Measurements from ENCODE around the gene WDFY1.

WDFY1 gene, protein sequence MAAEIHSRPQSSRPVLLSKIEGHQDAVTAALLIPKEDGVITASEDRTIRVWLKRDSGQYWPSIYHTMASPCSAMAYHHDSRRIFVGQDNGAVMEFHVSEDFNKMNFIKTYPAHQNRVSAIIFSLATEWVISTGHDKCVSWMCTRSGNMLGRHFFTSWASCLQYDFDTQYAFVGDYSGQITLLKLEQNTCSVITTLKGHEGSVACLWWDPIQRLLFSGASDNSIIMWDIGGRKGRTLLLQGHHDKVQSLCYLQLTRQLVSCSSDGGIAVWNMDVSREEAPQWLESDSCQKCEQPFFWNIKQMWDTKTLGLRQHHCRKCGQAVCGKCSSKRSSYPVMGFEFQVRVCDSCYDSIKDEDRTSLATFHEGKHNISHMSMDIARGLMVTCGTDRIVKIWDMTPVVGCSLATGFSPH

DNA sequence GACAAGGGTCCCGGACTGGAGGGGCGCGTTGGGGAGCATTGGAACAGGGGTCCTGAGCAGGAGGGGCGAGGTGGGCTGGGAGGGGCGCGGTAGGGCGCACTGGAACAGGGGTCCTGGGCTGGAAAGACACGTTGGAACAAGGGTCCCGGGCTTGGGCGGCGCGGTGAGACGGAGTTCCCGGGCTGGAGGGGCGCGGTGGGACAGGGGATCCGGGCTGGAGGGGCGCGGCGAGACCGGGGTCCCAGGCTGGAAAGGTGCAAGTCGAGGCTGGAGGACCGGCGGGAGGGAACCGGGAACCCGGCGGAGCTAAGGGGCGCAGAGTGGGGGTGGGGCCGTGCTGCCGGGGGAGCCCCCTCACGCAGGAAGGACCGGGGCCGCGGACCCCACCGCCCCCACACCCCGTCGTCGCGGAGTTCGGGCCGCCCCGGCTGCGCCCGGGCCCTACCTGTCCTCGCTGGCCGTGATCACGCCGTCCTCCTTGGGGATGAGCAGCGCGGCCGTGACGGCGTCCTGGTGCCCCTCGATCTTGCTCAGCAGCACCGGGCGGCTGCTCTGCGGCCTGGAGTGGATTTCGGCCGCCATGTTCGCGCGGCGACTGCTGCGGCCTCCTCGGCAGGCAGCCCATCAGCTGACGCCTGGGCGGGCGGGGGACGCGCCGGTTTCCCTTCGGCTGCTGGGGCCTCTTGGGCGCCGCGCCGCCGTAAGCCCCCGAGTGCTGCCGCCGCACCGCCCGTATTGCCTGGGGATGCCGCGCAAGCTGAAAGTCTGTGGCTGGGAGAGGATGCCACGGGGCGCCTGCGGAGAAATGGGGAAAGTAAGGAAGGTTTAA, at the start of gene WDFY1:
Gene WDFY1 (minus strand): TSS at position 633 of the 829 bp plus-strand sequence. CDS start 51 bp downstream, at position 582.
- peak; percentile 84 for DNase-seq

DNA sequence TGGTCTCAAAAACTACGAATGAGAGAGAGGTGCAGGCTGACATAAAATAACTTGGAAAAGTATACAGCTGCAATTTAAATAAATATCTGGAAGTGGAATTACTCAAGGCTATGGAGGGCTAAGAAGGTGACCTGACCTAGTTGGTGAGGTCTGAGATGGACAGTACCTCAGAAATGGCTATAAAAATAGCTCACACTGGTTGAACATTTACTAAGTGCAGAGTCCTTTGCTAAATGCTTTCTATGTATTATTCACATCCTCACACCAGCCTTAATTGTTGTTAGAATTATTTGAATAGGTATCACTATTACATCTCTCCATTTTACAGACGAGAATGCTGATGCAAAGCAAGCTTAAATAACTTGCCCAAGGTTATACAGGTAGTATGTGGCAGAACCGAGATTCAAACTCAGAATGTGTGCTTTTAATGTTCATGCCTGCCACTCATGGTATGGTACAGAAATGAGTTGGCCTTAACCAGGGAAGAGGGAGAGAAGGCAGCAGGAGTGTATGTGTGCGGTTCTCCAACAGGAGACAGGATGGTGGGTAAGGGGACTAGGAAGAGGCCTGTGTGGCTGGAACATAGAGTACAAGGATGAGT, 49.5 kb upstream of the WDFY1 start:
- DNase-seq, result no peak

DNA sequence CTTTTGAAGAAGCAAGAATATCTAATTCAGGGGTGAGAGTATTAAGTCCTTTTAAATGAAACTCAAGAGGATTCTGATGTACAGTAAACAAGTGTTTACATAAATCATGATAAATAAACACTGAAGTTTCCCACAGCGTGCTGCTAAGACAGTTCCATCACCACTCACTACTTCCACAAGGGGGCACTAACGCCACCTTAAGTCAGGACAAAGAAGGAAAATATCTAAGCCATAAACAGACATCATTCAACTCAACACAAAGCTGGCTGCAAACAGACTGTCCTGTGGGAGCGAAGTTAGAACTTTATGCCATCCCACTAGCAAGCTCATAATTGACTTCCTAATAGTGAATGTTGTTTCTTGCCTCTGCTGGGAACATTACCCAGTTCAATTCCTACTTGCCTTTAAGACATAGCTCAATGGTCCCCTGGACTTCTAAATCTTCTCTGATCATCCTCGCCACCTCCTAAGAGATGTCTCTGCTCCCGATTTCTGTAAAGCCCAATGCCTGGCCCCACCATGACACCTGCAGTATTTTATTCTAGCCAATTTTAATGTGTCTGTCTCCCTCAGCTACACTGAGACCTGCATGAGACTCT, 48.6 kb upstream of the WDFY1 start:
- DNase-seq, result peak; percentile 35

DNA sequence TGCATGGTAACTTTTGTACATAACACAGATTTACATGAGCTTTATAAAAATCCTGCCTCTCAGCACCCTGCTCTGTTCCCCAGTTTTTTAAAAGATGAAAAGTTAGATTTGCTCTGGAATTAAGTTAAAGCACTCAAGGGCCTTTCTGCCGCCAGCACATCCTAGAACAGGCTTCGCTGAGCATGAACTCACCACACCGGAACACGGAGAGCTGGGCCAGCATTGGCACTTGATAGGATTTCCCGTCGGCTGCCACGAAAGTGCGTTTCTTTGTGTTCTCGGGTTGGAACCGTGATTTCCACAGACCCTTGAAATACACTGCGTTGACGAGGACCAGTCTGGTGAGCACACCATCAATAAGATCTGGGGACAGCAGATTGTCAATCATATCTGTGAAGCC, 46.5 kb upstream of the WDFY1 start:
- DNase-seq, result no peak

DNA sequence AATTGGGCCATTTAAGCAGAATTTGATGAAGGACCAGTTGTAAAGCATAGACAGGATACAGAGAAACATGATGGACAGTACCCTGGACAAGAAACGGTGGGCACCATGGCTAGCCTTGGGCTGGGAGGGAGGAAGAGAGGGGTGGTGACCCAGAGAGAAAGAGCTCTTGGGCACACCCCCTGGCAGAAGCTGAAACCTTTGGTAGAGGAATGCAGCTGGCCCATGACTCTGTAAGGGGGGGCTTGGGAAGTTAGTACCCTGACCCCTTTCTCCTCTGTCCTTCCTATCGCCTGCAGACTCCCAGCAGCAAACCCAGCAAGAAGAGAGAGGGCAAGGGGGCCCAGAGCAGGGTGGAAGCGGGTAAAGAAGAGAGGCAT, 44.7 kb upstream of the WDFY1 start:
- no peak for DNase-seq

DNA sequence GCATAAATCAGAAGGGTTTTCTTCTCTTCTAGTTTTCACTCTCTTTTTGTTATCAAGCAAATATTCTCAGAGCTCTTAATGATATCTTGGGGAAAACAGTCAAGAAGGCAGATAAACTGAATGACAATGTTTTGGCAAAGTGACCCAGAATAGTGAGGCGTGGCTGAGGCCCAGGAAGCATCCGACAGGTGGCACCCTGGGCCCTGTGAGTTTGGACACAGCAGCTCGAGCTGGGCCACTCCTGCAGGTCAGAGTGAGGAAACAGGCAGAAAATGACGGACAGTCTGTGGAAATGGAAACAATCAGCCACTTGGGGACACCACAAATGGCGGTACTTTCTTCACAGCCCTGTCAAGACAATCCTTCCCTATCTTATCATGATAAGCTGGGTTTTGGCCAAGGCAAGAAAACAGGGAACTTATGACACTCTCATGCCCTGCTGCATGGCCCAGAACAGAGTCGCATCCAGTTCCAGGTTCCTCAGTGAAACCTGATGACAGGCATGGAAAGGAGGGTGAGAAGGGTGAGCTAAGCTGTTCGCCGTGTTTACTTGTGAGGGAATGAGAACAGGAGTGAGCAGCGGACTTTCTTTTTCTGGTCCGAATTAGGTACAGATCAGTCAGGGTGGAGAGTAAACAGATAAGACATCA, 44.2 kb upstream of the WDFY1 start:
- DNase-seq, result no peak

DNA sequence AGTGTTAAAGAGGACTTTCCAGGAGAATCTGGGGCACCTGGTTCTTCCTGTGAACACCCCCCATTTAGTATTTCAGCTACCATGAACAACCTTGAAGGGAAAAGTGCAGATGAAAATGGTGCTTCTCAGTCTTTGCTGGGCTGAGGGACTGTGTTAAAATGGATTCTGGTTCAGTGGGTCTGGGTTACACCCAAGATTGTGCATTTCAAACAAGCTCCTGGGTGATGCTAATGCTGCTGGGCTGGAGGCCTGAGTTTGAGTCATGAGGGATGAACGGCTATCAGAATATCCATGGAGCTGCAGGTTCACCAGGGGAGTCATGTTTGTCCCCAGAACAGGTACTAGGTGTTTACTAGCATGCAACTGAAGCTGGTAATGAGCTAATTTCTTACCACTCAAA, 36.1 kb upstream of the WDFY1 start:
- no peak for DNase-seq

DNA sequence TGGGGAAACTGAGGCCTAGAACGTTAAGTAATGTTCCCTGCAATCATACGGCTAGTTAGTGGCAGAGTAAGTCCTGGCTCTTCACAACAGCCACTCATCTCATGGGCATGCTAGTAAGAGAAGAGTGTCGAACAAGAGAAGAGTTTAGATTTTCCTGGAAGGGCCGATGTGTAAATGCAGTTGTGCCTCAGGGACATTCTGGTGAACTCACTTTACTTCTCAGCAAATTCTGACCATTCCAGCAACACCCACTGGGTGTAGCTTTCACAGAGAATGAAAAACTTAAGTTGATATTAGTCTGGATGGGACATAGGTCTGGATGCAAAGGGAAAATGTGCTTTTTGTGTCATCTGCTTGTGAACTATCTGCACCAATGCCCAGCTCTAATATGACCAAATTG, 35.7 kb upstream of the WDFY1 start:
- no peak for DNase-seq

DNA sequence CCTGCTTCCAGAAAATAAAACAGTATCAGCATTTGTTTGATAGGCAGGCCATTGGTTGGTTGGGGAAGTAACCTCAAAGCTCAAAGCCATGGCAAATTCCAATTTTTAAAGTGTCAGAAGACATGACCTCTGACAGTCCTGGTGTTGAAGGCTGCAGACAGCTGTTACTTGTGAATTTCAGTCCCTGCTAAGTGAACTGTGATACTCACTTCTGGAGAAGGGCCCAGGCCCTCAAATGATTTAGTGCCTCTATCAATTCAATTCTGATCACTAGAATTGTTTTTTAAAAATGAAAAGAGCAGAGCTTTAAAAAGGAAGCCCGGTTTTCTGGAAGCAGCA, 35.2 kb upstream of the WDFY1 start:
- DNase-seq, result no peak

DNA sequence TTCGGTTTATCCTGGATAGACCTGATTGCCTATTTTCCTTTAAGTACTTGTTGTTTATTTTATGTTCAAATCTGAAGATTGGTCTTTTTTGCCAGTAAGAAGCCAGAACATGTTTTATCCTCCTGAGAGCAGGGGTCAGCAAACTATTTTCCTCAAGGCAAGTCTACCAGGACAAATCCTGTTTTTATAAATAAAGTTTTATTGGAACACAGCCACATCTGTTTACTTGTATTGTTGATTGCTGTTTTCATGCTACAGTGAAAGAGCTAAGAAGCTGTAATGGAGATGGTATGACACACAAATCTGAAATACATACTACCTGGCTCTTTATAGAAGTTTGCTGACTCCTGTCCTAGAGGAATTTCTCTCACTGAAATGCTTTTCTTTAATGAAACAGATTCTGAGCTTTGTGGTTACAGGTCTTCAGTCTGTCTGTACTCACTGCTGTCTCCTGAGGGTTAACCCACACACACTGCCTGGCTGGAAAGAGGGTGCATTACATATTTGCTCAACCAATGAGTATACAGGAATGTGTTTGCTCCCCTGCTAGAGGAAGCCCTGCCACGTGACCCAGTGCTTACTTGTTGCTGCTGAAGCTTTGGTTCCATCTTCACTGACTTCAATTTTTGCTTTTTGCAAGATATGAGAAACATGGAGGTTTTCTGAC, 34.7 kb upstream of the WDFY1 start:
- no peak for DNase-seq

DNA sequence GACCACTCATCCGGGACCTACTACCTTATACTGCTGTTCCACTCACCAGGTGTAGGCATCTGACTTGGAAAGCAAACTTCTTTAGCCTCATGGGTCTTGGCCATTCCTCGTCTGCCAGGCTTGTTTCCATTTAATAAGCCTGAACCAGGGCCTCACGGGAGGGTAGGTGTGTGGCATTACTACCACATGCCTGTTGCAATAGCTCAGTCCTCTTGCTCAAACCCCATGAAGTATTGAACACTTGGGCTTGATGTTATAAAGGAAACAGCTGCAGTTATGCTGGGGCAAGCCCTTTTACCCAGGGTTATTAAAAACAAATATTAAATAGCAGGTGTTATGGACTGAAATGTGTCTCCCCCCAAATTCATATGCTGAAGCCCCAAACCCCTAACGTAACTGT, 33.3 kb upstream of the WDFY1 start:
- no peak for DNase-seq

DNA sequence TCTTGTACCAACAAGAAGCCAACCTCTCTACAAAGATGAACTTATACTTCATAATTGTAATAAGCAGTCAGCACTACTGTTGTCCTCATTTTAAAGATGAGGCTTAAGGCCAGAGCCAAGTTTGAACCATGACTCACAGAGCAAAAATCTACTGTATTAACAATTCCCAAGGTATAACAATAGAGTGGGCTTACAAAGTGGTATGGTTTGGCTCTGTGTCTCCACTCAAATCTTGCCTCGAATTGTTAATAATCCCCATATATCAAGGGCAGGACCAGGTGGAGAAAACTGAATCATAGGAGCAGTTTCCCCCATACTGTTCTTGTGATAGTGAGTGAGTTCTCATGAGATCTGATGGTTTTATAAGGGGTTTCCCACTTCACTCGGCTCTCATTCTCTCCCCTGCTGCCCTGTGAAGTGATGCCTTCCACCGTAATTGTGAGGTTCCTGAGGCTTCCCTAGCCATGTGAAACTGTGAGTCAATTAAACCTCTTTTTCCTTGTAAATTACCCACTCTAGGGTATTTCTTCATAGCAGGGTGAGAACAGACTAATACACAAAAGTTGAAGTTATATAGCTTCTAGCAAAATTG, 31.6 kb upstream of the WDFY1 start:
- DNase-seq, result no peak

DNA sequence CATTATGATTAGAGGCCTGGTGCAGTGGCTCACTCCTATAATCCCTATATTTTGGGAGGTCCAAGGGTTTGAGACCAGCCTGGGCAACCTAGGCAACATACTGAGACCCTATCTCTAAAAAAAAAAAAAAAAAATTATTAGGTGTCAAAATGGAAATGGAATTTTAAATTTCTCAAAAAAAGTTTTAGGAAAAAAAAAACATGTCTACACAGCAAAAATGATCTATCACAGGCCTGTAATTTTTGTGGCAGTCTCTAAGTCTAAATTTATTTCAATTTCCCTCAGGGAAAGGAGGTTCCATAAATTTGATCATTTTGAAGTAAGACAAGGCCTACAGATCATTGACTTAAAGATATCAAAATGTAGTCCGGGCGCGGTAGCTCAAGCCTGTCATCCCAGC, 28.5 kb upstream of the WDFY1 start:
- no peak for DNase-seq

DNA sequence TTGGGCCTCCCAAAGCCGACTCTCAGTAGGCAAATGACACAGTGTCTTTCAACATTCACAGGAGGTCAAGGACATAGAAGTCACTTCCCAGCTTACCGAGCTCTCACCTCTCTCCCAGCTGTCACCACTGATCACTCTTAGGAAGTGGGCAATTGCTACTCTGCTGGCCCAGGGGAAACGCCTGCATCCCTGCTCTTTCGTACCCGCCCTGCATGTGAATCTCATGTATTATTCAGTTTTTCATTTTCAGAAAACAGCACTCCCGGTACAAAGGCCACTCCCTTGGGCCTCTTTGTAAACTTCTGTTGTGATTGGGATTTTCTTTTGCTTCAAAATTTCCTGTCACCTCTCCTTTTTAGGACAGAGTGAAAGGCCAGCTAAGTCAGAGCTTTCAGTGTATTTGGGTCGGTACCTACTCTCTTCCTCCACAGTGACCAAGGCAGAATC, 27.5 kb upstream of the WDFY1 start:
- DNase-seq, result no peak

DNA sequence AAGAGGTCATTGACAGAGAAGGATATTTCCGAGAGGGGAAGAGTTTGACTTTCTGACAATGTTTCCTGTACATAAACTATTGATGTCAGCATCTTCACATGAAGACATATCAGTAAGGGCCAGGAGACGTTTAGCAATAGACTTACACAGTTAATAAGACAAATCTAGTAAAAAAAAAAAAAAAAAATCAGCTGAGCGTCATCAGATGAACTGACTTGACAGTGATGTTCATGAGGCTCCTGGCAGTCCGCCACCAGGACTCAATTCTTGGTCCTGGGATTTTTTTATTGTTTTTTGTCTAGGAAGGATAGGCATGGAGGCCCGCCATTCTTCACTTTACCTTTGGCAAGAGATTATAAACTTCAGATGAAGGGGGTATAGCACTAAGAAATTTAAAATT, 26.6 kb upstream of the WDFY1 start:
- DNase-seq, result no peak

DNA sequence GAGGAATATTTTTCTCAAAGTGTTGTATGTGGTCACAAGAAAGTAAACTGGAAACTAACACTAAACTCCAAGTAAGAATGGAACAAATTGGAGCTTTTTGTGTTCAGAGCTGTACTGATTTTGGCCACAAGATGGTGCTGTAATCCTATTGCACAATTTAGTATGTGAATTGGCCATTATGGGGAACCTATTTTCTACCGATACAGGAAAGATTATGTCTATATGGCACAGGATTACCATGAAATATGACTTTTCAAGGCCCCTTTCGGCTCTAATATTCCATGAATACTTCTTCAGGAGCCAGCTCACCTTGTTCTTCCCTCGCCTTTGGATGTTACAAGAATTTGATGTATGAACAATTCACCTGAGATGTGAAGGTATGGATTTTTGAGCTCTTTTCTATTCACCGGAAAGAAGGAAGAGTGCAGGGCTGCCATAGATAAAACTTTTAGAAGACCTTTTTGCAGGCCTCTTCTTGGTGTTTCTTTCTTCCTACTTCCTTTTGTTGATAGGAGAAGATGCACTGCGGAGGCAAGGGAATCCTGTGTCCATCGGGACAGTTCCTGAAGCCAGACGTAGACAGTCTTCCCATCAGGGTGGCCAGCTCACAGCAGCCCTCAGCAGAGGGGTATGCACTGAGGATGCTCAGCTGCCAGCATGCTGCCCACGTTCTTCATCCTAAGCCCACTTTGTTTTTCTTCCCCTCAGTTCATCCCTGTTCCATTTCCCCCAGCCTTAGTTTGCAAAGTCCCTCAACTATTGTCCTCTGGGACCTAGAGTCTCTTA, 25.4 kb upstream of the WDFY1 start:
- peak; percentile 36 for DNase-seq

DNA sequence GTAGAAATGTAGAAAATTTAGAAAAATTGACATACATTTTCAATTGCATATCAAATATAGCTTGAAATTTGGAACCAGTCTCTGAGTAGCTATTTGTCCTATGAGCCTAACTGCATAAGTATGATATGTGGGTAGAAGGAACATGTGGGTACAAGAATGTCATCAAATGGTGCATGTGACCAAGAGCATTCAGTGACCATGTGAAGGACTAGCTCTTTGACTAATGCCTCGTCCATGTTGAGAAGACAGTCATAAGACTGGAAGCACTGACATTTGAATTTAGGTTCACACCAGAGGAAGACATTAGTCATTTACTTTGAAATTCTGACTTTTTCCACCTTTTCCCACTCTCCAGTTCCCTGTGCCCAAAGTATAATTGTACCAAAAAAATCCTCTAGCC, 24.7 kb upstream of the WDFY1 start:
- DNase-seq, result no peak

DNA sequence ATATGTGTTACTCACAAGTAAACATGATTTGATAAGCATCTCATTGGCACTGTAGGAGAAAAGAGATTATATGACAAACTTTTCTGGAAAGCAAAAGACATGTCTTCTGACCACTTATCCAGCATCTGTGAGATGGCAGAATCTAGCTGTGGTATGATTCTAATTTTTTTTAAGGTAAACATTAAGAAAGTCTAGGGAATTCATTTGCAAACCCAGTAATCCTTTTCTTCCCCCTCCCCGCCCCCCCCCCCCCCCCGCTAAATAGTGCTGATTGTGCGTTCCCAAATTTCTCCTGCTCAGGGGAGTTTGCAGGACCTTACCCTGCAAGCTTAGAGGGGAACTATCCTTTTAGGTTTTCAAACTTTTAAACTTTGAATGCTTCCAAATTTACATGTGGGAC, 24.2 kb upstream of the WDFY1 start:
- no peak for DNase-seq

DNA sequence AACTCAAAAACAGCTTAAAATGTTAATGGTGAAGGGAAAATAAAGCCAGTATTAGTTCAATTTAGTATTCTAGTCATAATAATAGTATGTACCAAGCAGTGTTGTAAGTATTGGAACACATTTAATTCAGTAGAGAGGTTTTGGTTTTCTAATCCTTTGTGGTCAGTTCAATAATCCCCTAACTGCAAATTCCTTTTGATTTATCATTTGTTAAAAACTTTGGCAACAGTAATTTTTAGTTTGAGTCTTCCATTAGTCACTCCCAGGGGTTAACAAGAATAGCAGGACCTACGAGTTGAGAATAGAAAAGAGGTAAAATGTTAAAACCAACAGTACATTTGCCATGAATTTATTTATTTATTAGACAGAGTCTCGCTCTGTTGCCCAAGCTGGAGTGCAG, 22.8 kb upstream of the WDFY1 start:
- DNase-seq, result no peak

DNA sequence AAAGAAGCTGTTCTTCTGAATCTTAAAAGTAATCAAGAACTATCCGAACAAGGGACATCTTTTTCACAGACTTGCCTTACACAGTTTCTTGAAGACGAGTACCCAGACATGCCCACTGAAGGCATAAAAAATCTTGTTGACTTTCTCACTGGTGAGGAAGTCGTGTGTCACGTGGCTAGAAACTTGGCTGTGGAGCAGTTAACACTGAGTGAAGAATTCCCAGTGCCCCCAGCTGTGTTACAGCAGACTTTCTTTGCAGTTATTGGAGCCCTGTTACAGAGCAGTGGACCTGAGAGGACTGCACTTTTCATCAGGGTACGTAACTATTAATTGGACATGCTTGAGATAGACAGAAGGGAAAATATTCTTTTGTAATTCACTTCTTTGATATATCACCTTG, 14.6 kb upstream of the WDFY1 start:
- no peak for DNase-seq

All from COR-L47 (cell line).